Adrenal gland (tissue), 19 donors: ENCODE data around the gene ASMT. TPM values are rescaled to one million over a fixed set of nuclear protein-coding genes. Genes with fewer than 3 reads are reported as not detected.
"Not testable (repeated sequence)": the region's sequence is repeated elsewhere in the genome, so short reads cannot be mapped to it uniquely, and the experiment has no call there.

Experiments used
- DNase-seq, 7 donors: peaks; one replicate each; pipeline ENCODE4 v3.0.0-alpha.2; 2019 to 2020
- H3K27ac ChIP-seq, 5 donors: fragments of 200-600 bp; sonication (generic) in 4 of 5; 1 replicate in 3 of 5; 2 replicates in 2 of 5; pipeline versions ENCODE4 v1.5.1 to v1.8.0; 2016 to 2020; ENCODE audit warnings: mild to moderate bottlenecking in 1 of 5
- H3K27me3 ChIP-seq: fragments of 200-600 bp; 2 replicates; pipeline ENCODE4 v1.8.0; 2021
- H3K36me3 ChIP-seq, 2 donors: fragments of 200-600 bp; replicated peaks in 1 of 2; 1 replicate in 1 of 2; 2 replicates in 1 of 2; pipeline versions ENCODE4 v1.5.1 to v1.8.0; 2018 to 2022
- H3K4me1 ChIP-seq, 2 donors: fragments of 200-600 bp; replicated peaks in 1 of 2; 1 replicate in 1 of 2; 2 replicates in 1 of 2; pipeline versions ENCODE4 v1.5.1 to v1.8.0; 2018 to 2021
- H3K4me3 ChIP-seq, 4 donors: fragments of 200-600 bp; sonication (generic) in 3 of 4; one replicate each; pipeline ENCODE4 v1.5.1; 2016 to 2018
- H3K9me3 ChIP-seq, 3 donors: fragments of 200-600 bp; sonication (generic) in 1 of 3; replicated peaks in 1 of 3; 1 replicate in 2 of 3; 2 replicates in 1 of 3; pipeline versions ENCODE4 v1.5.1 to v1.8.0; 2016 to 2021
- POLR2A ChIP-seq, 2 donors: fragments of 450-650 bp; IDR thresholded peaks; one replicate each; pipeline ENCODE4 v1.6.1; 2017; ENCODE audit warnings: antibody characterized with exemption in 2 of 2, mild to moderate bottlenecking in 2 of 2, moderate library complexity in 1 of 2
- WGBS, 4 donors: extraction: QIAGEN DNeasy Blood & Tissue Kit in 2 of 4; methylation state at CpG; one replicate each; pipeline versions ENCODE4 v1.1.5 to v1.1.7; 2013 to 2017; 5-methylcytosine and 5-hydroxymethylcytosine counted together
- intact Hi-C, 2 donors: fragments of 100-400 bp; cut with DNase I; formaldehyde crosslinking; loops; one replicate each; pipeline versions ENCODE4 v1.14.1 to v1.15.0; 2022 to 2023
- long read RNA-seq, 10 donors: library from polyadenylated mRNA in 3 of 10; unstranded in 2 of 10; stranded (forward) in 1 of 10; transcript quantifications; one replicate each; pipeline ENCODE4 v2.0.0 and lab custom pipeline, GENCODE V29; 2021 to 2026
- polyA plus RNA-seq, 3 donors: library from polyadenylated mRNA; stranded (reverse); fragments of 200-250 nt in 2 of 3; fragments of 350-450 nt in 1 of 3; fragmentation: Illumina TruSeq in 1 of 3; extraction: RNeasy Lipid Tissue Mini Kit (QIAGEN cat#74804) in 1 of 3; gene quantifications; one replicate each; pipeline ENCODE4 v1.2.3, GENCODE V29; 2013 to 2014
- total RNA-seq, 9 donors: library from RNA; depleted of rRNA in 4 of 9; stranded (reverse); fragments of >200 nt in 4 of 9; fragments of 120-200 nt in 1 of 9; fragmentation: NEBNext Ultra II Directional in 1 of 9; extraction: Animal tissue kit (Norgen Biotek cat#: 25700) in 1 of 9; gene quantifications; one replicate each; pipeline versions ENCODE4 v1.1.0 to v1.2.4, GENCODE V29; 2013 to 2023
- TF ChIP-seq, protein P1 (sequence below), 6 experiments: fragments of 450-650 bp in 4 of 6; fragments of 200-600 bp in 2 of 6; sonication (generic) in 1 of 6; IDR thresholded peaks; 1 replicate in 5 of 6; 2 replicates in 1 of 6; pipeline versions ENCODE4 v1.5.1 to v1.8.0; 2016 to 2021; ENCODE audit warnings: antibody characterized with exemption in 6 of 6, mild to moderate bottlenecking in 2 of 6, moderate library complexity in 1 of 6
- donor health status: healthy with polysubstance abuse.
- donor health status: Bipolar disorder and iron deficiency.
- donor health status: DM: yes; HTN: yes; CAD: no.
- donor health status: DM: no; HTN: no; CAD: no.
- donor health status: DM: no; HTN: no; CAD: no.
- donor health status: DM: yes; HTN: yes; CAD: no.

The ASMT gene, protein sequence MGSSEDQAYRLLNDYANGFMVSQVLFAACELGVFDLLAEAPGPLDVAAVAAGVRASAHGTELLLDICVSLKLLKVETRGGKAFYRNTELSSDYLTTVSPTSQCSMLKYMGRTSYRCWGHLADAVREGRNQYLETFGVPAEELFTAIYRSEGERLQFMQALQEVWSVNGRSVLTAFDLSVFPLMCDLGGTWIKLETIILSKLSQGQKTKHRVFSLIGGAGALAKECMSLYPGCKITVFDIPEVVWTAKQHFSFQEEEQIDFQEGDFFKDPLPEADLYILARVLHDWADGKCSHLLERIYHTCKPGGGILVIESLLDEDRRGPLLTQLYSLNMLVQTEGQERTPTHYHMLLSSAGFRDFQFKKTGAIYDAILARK
- total RNA-seq, result 1 to 10 TPM in 1 of 9 donors, under 1 TPM in 3, not detected in 5; 0.18 to 6.7 (median 0.64) TPM
- polyA plus RNA-seq, result 1 to 10 TPM in 1 of 3 donors, under 1 TPM in 2; 0.40 to 3.5 (median 0.74) TPM
- long read RNA-seq, donor 1, result 0 reads
- long read RNA-seq, donor 2, partial matches to known transcripts, result 0 of 1 reads
- long read RNA-seq, donor 2, other reads (novel, unspliced or antisense), result 0 of 1 reads
- long read RNA-seq, donor 3, result 0 reads
- long read RNA-seq, donor 4, result 0 reads
- long read RNA-seq, donor 5, partial matches to known transcripts, result 0 of 1 reads
- long read RNA-seq, donor 5, other reads (novel, unspliced or antisense), result 1 of 1 reads
- long read RNA-seq, donor 6, result 0 reads
- long read RNA-seq, donor 7, result 0 reads
- long read RNA-seq, donor 8, result 0 reads
- long read RNA-seq, donor 9, result 0 reads
- long read RNA-seq, donor 10, result 0 reads

DNA sequence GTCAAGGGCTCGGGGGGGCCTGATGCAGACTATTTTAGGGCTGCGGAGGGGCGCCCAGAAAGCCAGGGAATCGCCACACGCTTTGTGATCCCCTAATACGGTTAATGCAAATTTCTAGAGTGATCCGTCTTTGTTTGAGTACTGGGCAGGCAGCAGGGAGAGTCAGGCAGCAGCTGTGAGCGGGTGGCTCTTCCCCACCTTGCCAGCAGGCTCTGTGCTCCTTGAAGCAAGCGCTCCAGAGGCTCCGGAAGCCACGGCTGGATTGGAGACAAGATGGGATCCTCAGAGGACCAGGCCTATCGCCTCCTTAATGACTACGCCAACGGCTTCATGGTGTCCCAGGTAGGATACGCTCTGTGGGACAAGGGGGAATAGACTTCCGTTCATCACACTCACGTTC, at the start of gene ASMT:
Gene ASMT (plus strand): TSS at position 133 of the 400 bp plus-strand sequence. CDS start 141 bp downstream, at position 274.
- H3K9me3 ChIP-seq, result no peaks in the 10 kb centered on the region
- no peaks in the 10 kb centered on the region for H3K4me1 ChIP-seq
- no peaks in the 10 kb centered on the region for H3K36me3 ChIP-seq
- no peaks in the 10 kb centered on the region for H3K27me3 ChIP-seq
- no peak within 1 kb of the TSS for H3K27ac ChIP-seq
- TF ChIP-seq, protein P1, sequence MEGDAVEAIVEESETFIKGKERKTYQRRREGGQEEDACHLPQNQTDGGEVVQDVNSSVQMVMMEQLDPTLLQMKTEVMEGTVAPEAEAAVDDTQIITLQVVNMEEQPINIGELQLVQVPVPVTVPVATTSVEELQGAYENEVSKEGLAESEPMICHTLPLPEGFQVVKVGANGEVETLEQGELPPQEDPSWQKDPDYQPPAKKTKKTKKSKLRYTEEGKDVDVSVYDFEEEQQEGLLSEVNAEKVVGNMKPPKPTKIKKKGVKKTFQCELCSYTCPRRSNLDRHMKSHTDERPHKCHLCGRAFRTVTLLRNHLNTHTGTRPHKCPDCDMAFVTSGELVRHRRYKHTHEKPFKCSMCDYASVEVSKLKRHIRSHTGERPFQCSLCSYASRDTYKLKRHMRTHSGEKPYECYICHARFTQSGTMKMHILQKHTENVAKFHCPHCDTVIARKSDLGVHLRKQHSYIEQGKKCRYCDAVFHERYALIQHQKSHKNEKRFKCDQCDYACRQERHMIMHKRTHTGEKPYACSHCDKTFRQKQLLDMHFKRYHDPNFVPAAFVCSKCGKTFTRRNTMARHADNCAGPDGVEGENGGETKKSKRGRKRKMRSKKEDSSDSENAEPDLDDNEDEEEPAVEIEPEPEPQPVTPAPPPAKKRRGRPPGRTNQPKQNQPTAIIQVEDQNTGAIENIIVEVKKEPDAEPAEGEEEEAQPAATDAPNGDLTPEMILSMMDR (IDR thresholded peaks at IDR 0.05), result no peak
- TF ChIP-seq POLR2A (IDR thresholded peaks at IDR 0.05), result no peak
- 75 to 87% (median 79%) methylated on average over 16 to 17 of the region's 17 CpGs for WGBS, 4 donors
- H3K4me3 ChIP-seq, result no peak within 1 kb of the TSS
- intact Hi-C loops, result no loop called here
- DNase-seq, result no peak

DNA sequence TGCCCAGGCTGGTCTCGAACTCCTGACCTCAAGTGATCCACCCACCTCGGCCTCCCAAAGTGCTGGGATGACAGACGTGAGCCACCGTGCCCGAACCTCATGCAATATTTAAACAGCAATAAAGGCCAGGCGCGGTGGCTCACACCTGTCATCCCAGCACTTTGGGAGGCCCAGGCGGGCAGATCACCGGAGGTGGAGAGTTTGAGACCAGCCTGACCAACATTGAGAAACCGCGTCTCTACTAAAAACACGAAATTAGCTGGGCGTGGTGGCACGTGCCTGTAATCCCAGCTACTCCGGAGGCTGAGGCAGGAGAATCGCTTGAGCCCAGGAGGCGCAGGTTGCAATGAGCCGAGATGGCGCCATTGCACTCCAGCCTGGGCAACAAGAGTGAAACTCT, 40.7 kb upstream of the ASMT start:
- H3K4me1 ChIP-seq, DNase-seq, H3K27me3 ChIP-seq, intact Hi-C loops, H3K4me3 ChIP-seq, H3K9me3 ChIP-seq, H3K36me3 ChIP-seq, H3K27ac ChIP-seq: not testable (repeated sequence)
- 87 to 92% (median 91%) methylated on average over 19 of the region's 19 CpGs for WGBS, 4 donors

DNA sequence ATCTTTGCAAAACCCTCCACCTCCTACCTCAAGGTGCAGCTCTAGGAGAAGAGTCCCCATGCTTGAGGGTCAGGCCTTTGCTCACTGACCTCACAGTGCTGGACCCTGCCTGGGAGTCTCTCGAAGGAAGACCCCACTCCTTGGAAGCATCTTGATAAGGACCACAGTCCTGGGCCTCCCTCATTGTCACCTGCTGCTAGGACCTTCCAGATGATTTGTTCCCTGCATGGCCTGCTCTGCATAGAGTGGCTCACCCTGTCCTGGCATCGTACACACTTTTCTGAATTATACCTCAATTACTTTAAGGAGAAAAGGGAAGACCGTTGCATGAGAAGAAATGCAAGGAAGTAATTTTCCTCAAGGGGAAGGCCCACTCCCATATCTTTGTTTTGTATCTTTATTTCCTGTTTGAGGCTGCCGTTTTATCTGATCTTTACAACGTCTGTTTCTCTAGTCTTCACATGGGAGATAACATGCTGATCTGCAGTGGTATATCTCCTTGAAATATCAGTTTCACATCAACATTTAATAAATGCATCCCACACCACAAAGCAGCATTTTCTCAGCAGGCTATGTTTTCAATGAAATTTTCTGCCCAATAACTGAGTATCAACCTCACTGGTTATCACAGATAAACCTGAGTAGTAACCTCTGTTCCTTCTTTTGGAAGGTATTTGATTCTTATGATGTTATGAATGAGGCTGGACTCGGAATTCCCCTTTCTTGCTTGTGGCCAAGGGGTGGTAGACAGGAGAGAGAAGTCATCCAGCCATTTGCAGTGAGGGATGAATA, 38.5 kb upstream of the ASMT start:
- H3K9me3 ChIP-seq, result no peaks in the 10 kb centered on the region
- no peak for DNase-seq
- H3K27ac ChIP-seq, result no peak overlapping the region
- no peaks in the 10 kb centered on the region for H3K36me3 ChIP-seq
- H3K4me3 ChIP-seq, result no peak overlapping the region
- no peaks in the 10 kb centered on the region for H3K4me1 ChIP-seq
- no peaks in the 10 kb centered on the region for H3K27me3 ChIP-seq
- TF ChIP-seq POLR2A (IDR thresholded peaks at IDR 0.05), result no peak
- TF ChIP-seq, protein P1 (IDR thresholded peaks at IDR 0.05), result no peak
- intact Hi-C loops, result loop anchor here in 1 of 2 donors (5.0 kb wide), 1 partner anchor 119 kb away; no protein-coding TSS in a partner anchor
- 50 to 61% (median 57%) methylated on average over 5 to 6 of the region's 6 CpGs for WGBS, 4 donors

DNA sequence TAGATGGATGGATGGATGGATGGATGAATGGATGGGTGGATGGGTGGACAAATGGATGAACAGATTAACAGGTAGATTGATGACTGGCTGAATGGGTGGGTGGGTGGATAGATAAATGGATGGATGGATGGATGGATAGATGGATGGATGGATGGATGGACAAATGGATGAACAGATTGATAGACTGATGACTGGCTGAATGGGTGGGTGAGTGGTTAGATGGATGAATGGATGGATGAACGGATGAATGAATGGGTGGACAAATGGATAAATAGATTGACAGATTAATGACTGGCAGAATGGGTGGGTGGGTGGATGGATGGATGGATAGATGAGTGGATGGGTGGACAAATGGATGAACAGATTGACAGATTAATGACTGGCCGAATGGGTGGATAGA, 37.0 kb upstream of the ASMT start:
- Histone ChIP-seq H3K36me3 (no peaks in the 10 kb centered on the region), H3K27ac (no peak overlapping the region), H3K4me1 (no peaks in the 10 kb centered on the region), H3K4me3 (no peak overlapping the region), H3K27me3 (no peaks in the 10 kb centered on the region), H3K9me3 (no peaks in the 10 kb centered on the region)
- no peak for DNase-seq
- TF ChIP-seq, protein P1 (IDR thresholded peaks at IDR 0.05), result no peak
- TF ChIP-seq POLR2A (IDR thresholded peaks at IDR 0.05), result no peak
- intact Hi-C loops, result loop anchor here in 1 of 2 donors (5.0 kb wide), 1 partner anchor 121 kb away; no protein-coding TSS in a partner anchor
- WGBS, 4 donors, result 40 to 59% (median 52%) methylated on average over 2 of the region's 2 CpGs
